NCI-H128 (cell line): Measurements from ENCODE around the gene TRIP4.
"Not testable (repeated sequence)": the region's sequence is repeated elsewhere in the genome, so short reads cannot be mapped to it uniquely, and the experiment has no call there.

Source experiments
- DNase-seq: peaks from one replicate; lab custom pipeline; 2025; ENCODE audit not compliant: unreplicated experiment; lab: John Stamatoyannopoulos, UW

TRIP4 gene

DNA sequence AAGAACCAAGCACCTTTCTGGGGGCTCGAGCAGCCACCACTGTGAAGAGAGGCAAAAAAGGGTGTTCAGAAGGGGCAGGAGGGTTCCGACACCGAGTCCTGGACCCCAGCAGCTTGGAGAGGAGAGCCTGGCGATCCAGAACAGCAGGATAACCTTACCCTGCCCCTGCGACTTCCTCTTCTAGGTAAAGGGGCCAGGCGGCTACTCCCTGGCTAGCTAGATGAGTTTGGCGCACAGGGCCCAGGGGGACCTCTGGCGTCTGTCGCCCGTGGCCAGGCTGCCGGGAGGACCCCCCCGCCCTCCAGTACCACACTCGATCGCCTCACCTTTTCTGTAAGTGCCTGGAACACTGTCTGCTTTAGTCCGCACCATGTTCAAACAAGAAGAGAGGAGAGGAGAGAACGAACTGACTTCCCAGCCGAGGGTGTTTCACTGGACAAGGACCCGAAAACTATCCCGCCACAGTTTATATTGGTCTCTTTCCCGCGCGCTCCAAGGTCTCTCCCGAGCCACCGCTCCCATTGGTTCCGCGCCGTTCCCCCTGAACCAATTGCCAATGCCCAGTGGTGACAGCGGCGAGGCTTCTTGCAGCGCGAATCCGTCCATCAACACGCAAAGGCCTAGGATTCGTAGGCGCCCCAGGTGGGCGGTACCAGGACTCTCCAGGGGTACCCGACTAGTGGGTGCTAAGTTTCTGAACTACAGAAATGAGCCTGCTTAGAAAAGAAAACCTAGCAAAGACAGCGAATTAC, 6.5 kb upstream of the TRIP4 start, which contains the start of gene PCLAF:
TSS of gene PCLAF (minus strand) at position 442 of the 752 bp plus-strand sequence. CDS start at position 372, 70 bp downstream.
- peak; percentile 91 for DNase-seq

DNA sequence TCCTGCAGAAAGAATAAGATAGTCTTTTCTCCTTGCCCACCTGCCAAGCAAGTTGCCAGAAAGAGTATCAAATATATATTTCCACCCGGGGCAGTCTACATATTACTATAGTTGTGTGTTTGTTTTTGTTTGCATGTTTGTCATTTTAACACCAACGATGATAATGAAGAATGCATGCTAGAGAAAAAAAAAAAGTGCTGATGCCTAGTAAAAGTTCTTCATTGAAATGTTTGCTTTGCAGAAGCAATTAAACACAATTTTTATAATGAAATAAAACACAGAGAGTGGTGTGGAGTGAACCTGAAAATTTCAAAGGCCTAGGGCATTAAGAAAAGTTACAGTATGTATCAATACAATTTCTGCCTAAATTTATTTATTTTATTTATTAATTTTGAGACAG, 3.9 kb upstream of the TRIP4 start:
- no peak for DNase-seq

DNA sequence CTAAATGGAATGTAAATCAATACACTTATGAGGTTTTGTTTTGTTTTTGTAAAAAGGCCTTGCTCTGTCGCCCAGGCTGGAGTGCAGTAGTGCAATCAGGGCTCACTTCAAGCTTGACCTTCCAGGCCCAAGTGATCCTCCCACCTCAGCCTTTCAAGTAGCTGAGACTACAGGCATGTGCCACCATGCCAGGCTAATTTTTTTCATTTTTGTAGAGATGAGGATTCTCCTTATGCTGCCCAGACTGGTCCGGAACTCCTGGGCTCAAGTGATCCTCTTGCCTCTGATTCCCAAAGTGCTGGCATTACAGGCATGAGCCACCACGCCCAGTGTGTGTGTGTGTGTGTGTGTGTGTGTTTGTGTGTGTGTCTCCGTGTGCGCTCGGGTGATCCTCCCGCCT, 1.3 kb upstream of the TRIP4 start:
- no peak for DNase-seq

DNA sequence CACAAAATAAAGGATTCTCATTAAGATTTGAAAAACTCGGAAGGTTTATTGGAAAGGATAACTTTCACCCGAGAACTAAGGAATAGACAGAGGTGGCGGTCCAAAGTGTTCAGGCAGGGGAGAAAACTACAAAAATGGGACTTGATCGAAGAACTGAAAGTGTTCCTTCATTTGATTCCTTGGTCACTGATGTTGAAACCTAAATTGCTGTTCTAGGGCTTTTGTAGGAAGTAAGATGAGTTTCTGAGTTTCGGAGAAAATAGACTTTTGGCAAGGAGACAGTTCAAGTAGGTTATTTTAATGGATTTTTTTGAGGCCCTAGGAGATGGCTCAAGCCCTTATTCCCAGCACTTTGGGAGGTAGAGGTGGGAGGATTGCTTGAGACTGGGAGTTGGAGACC, 1.4 kb downstream of the TRIP4 start:
- DNase-seq = no peak

DNA sequence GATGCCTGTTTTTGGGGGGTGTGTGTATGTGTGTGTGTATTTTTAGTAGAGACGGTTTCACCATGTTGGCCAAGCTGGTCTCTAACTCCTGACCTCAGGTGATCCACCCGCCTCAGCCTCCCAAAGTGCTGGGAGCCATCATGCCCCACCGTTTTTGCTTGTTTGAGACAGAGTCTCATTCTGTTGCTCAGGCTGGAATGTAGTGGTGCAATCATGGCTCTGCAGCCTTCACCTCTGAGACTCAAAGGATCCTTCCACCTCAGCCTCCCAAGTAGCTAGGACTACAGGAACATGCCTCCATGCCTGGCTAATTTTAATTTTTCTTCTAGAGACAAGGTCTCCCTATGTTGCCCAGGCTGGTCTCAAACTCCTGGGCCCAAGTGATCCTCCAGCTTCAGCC, 4.8 kb downstream of the TRIP4 start:
- not testable (repeated sequence) for DNase-seq

DNA sequence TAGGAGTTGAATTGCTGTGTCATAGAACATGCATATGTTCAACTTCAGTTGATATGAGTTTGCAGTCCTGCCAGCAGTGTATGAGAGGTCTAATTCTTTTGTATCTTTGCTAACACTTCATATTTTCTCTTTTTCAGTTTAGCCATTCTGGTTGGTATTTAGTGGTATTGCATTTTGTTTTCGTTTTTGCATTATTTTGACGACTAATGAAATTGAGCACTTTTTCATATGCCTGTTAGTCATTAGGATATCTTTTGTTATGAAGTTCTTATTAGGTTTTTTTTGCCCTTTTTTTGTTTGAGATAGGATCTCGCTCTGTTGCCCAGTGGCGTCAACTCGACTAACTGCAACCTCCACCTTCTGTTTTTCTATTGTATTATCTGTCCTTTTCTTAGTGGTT, 9.2 kb downstream of the TRIP4 start:
- DNase-seq = no peak

DNA sequence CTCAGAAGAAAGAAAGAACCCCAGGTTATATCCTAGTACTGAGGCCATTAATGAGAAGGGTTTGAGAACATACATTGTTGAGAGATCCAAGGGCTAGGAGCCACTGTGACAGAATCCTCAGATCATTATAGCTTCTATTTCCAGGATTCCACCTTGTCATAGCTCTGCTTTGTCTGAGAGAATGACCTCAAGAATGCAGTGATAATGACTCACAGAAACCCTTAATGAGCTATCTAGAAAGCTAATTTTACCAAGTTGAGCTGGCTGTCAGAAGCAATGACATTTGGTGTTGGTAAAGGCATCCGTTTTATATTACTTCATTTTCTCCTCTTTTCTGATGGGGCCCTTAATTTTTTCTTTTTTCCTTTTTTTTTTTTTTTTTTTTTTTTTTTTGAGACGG, 10.9 kb downstream of the TRIP4 start:
- no peak for DNase-seq

DNA sequence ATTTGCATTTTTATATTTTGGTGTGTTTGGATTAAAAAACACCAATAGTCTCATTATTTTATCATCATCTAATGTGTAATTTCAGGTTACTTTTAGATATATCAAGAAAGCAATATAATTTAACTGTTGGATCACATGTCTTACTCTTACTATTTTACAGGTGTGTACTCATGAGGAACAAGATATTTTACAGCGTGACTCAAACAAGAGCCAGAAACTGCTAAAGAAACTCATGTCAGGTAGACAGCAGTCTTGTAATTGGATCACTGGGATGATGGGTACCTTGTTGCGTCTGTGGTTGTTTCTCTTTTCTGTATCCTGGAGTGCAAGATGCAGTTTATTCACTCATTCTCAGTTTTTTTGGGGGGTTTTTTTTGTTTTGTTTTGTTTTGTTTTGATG, 12.9 kb downstream of the TRIP4 start:
- DNase-seq = no peak

DNA sequence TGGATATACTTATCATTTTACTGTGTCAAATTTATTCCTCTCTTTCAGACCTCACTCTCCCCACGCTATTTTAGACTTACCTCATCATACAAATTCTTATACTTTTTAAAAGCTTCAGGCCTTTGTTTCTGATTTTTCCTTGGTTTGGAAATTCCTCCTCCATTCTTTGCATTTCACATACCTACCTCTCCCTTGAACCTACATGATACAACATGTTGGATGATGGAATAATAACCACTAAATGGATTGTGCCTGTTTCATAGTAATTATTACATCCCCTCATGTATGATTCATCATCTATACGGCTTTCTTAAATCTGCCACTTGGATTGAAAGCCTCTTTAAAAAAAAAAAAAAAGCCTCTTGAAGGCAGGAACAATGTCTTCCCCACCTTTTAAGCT, 24.6 kb downstream of the TRIP4 start:
- no peak for DNase-seq

DNA sequence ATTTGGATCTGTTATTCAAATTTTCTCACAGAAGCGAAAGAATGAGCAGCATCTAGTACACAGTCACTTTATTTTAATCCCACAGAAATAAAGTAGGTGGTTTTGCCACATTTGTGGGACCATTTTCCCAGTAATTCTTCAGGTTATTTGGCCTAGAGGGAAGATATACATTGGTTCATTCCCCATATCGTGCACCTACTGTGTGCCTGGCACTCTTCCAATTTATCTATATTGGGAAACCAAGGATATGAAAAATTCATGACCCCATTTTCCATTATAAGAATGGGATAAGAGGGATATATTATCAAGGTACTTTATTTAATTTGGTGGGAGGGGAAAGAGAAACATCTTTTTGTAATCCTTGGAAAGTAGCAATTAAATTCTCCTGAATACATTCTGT, 35.1 kb downstream of the TRIP4 start:
- DNase-seq = no peak

DNA sequence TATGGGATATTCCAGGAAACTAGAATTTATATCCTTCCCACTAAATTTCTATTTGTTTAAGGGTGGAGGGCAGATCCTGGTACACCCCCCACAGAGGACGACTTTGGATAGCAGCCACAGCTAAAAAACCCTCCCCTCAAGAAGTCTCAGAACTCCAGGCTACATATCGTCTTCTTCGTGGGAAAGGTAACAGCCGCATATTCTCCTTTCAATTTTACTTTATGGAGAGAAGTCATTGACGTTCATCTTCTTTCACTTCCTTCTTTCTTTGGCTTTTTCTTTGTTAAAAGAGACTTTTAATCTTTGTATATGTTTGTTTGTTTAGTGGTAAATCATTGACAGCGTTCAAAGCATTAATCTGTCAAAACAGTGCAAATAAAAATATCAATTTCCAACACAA, 36.3 kb downstream of the TRIP4 start:
- no peak for DNase-seq

DNA sequence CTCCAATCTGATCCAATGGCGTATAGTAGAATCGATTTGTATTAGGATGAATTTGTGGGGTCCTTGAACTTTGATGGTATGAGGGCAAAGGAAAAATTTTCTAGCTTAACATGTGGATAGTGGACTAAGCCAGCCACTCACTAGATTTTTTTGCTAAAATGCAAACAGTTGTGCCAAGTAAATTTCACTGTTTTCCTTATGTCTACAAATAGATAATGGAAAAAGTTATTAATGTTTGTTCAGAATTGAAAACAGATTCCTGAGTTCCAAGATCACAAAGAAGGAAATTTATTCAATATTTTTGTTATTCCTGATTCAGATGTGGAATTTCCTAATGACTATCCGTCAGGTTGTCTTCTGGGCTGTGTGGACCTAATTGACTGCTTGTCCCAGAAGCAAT, 37.6 kb downstream of the TRIP4 start:
- DNase-seq = no peak

DNA sequence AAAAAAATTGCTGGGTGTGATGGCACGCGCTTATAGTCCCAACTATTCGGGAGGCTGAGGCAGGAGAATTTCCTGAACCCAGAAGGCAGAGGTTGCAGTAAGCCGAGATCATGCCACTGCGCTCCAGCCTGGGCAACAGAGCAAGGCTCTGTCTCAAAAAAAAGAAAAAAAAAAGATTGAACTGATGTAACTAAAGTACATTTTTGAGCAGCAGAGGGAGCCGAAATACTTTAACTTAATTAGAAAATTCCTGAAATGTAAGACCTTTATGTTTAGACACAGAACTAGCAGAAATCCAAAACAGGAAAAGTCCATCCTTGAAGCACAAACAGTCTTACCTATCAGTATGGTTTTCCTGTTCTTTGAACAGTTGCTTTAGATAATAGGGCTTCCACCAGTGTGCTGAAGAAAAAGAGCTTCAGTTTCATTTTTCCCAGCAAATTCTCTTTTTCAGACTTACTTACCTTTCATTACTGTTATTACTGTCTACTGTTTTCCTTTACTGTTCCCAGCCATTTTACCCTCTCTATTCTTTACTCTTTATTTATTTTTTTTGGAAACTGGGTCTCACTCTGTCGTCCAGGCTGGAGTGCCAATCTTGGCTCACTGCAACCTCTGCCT, 39.3 kb downstream of the TRIP4 start:
- no peak for DNase-seq

DNA sequence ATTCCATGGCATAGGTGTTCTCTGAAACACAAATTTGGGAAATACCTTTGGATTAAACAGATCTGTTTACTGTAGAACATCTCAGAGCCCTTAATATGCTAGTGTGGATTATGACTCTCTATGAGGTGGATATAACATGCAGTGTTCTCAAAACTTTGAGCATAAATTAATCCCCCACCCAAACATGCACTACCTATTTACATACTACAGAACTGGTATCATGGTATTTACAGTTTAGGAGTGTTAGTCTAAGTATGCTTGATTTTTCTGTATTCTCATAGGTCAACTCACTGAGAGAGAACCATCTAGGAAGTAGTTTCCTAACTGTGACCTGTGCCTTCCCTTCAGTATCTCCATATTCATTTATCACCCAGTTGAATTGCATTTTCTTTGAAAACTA, 41.8 kb downstream of the TRIP4 start:
- no peak for DNase-seq

DNA sequence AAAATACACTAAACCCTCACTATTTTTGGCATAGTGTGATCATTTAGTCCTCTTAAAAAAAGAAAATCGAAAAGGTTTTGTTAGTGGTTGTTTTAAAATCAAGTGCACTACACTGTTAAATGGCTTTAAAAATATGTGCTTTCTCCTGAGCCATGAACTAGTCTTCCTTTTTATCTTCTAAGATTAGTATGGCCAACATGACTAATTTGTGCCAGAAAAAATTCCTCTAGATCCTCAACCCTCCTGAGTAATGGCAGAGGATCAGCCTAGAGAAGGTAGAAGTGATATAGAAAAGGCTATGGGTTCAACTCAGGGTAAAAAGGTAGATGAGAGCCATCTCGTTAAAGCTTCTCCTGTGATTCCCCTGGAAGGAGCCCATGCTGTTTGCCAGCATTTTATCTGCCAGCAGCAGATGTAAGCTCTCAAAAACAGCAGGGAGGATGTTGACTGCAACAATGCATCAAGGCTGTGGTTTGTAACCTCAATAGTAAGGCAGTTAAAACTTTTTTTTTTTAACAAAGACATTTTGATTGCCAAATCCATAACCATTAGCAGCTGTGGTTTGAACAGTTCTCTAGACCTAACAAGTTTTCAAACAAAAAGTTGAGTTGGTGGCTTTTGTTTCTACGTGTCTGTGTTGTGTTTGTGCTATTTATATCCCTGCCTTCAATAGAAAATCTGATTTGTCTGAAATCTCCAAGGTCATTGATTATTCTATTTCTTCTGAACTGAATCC, 42.5 kb downstream of the TRIP4 start:
- DNase-seq = peak; percentile 63

DNA sequence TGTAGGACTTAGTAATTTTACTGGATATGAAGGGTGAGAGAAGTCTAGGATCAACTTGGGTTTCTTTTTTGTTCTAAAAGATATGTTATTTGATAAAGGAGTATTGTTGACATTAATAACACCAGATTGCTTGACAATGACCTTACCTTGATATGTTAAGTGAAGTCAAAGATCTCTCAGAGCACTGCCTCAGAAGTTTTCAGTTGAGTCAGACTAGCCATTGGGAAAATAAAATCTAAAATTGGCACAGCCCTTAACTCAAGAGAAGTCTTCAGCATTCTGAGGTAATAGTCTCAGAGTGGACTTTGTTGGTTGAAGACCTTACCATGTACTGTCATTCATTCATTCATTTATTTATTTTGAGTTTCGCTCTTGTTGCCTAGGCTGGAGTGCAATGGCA, 50.3 kb downstream of the TRIP4 start:
- no peak for DNase-seq

DNA sequence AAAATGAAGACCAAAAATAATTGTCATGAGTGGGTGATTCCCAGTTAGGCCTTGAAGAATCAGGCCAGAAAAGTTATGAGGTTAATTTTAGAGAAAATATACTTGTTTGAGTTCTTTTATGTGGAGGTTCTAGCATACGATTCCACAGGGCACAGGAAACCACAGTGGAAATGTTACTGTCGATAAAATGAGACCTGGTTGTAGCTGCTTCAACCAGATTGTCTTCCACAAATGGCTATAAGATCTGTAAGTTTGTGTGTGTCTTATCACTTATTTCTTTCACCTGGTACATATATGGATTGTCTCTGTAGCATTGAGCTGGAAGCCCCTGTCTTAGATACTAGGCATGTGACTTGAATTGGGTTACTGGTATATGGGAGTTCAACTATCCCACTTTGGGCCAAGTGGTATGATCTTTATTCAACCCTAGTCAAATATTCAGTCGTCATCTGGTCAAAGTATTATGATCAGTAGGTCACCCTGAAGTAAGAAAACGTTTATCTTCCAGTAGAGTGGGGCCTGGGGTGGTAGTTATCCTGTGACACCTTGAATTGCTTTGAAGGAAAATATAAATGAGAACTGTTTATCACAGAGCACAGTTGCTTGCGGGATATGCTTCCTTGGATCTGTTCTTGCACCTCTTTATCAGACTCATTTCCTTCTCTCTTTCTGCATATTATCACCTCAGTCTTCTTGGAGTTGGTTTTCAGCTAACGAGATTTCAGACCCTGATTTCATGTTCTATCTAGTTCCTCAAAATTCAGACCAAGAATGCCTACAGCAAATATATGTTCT, 51.2 kb downstream of the TRIP4 start:
- DNase-seq = no peak

DNA sequence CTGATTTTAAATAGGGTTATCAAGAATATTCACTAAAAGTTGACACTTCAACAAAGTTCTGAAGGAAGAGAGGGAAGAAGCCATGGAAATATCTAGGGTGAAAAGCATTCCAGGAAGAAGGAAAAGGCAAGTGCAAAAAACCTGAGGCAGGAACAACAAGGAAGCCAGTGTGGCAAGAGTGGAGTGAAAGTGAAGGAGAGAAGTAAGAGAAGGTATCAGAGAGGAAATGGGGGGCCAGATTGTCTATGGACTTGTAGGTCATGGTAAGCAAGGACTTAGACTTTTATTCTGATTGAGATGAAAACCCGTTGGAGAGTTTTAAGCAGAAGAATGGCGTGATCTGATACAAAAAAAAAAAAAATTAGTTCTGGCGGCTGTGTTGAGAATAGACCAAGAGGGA, 54.2 kb downstream of the TRIP4 start:
- DNase-seq = no peak

DNA sequence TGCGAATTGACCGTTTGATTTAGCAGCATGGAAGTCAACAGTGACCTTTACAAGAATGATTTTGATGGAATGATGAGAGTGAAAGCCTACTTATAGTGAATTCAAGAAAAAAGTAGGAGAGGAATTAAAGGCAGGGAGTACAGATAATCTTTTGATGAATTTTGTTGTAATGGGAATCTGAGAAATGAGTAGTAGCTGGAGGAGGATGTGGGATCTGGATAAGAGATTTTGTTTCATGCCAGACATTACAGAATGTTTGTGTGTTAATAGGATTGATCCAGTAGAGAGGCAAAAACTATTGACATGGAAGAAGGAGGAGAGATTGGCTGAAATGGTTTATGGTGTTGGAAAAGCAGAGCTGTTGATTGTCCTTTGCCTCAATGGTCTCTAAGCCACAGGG, 55.4 kb downstream of the TRIP4 start:
- DNase-seq = no peak

DNA sequence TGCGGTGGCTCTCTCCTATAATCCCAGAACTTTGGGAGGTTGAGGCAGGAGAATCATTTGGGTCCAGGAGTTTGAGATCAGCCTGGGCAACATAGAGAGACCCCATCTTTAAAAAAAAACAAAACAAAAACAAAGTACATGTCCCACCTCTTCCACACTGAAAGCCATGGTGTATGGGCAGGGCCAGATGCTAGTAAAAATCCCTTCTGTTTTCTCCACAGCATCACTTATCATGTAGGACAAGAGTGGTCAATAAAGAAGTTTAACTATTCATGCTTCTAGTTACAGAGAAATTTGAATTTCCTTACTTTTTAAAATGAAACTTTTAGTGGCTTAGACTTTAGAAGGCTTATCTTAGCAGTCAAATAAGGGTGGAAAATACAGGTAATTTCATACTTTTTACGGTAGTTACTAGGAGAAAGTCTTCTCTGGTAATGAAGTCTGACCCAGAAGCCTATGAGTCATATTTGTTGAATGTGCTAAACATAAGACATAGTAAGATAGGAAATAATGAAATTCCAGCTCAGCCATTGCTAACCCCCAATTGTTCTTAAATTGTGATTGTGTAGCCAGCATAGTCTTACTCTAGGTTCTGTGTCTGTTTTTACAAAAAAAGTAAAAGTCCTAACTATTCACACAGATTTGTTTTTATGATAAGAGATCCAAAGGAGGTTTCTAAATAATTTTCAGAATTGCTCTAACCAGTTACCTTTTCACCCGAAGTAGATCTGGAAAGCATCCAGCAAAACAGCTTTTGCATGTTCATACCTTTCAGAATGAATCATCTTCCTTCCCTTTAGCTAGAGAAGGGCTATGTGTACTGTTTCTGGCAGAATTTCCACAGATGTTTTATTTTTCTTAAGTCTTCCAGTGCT, 56.3 kb downstream of the TRIP4 start:
- DNase-seq = no peak
